ENCODE data around the gene LAMA2.
A peak's percentile ranks its signal among the peaks of the same experiment; 100 is the strongest.

The LAMA2 gene

GRCh38 chr6:128882991-128883611 lies at the start of gene LAMA2:
LAMA2 (plus strand) TSS chr6:128883138; CDS start chr6:128883246, 108 bp downstream.
- DNase-seq (ENCODE audit: low spot score) (peak; percentile 79), FAIRE-seq (peak; percentile 52)

GRCh38 chr6:128836761-128837160 lies 46.2 kb upstream of the LAMA2 start:
- FAIRE-seq (no peak), DNase-seq (ENCODE audit: low spot score) (no peak)

GRCh38 chr6:128841518-128841917 lies 41.4 kb upstream of the LAMA2 start:
- DNase-seq (ENCODE audit: low spot score), result no peak
- no peak for FAIRE-seq

GRCh38 chr6:128844598-128844997 lies 38.3 kb upstream of the LAMA2 start:
- FAIRE-seq (no peak), DNase-seq (ENCODE audit: low spot score) (no peak)

- FAIRE-seq (no peak), DNase-seq (ENCODE audit: low spot score) (no peak)
Observed at GRCh38 chr6:128847431-128848210, 35.3 kb upstream of the LAMA2 start.

- DNase-seq (ENCODE audit: low spot score) (no peak), FAIRE-seq (no peak)
Observed at GRCh38 chr6:128848212-128848935, 34.6 kb upstream of the LAMA2 start.

GRCh38 chr6:128855581-128856085 lies 27.3 kb upstream of the LAMA2 start:
- FAIRE-seq, result no peak
- DNase-seq (ENCODE audit: low spot score), result no peak

GRCh38 chr6:128857806-128858205 lies 25.1 kb upstream of the LAMA2 start:
- FAIRE-seq, result no peak
- DNase-seq (ENCODE audit: low spot score), result no peak

GRCh38 chr6:128860782-128861181 lies 22.2 kb upstream of the LAMA2 start:
- DNase-seq (ENCODE audit: low spot score) (no peak), FAIRE-seq (no peak)

- DNase-seq (ENCODE audit: low spot score) (no peak), FAIRE-seq (no peak)
Observed at GRCh38 chr6:128863983-128864382, 19.0 kb upstream of the LAMA2 start.

- no peak for FAIRE-seq
Observed at GRCh38 chr6:128870746-128871145, 12.2 kb upstream of the LAMA2 start.

GRCh38 chr6:128874863-128875262 lies 8.1 kb upstream of the LAMA2 start:
- DNase-seq (ENCODE audit: low spot score) (no peak), FAIRE-seq (no peak)

More at GRCh38 chr6:128870746-128871145, 12.2 kb upstream of the LAMA2 start:
- no peak for DNase-seq (ENCODE audit: low spot score)

GRCh38 chr6:128882560-128882959 lies 378 bp upstream of the LAMA2 start:
- FAIRE-seq, result no peak
- peak; percentile 32 for DNase-seq (ENCODE audit: low spot score)

- FAIRE-seq, result no peak
- no peak for DNase-seq (ENCODE audit: low spot score)
Observed at GRCh38 chr6:128883906-128884305, 968 bp downstream of the LAMA2 start.

- DNase-seq (ENCODE audit: low spot score) (no peak), FAIRE-seq (no peak)
Observed at GRCh38 chr6:128885381-128885780, 2.4 kb downstream of the LAMA2 start.

- DNase-seq (ENCODE audit: low spot score) (no peak), FAIRE-seq (no peak)
Observed at GRCh38 chr6:128886706-128887105, 3.8 kb downstream of the LAMA2 start.

GRCh38 chr6:128888444-128889175 lies 5.7 kb downstream of the LAMA2 start:
- FAIRE-seq (no peak), DNase-seq (ENCODE audit: low spot score) (no peak)

GRCh38 chr6:128889870-128890269 lies 6.9 kb downstream of the LAMA2 start:
- no peak for FAIRE-seq

GRCh38 chr6:128892079-128892478 lies 9.1 kb downstream of the LAMA2 start:
- DNase-seq (ENCODE audit: low spot score) (no peak), FAIRE-seq (no peak)

More at GRCh38 chr6:128889870-128890269, 6.9 kb downstream of the LAMA2 start:
- no peak for DNase-seq (ENCODE audit: low spot score)

GRCh38 chr6:128899341-128900050 lies 16.6 kb downstream of the LAMA2 start:
- DNase-seq (ENCODE audit: low spot score), result no peak
- FAIRE-seq, result no peak

GRCh38 chr6:128903715-128904114 lies 20.8 kb downstream of the LAMA2 start:
- FAIRE-seq, result no peak

More at GRCh38 chr6:128903715-128904114, 20.8 kb downstream of the LAMA2 start:
- DNase-seq (ENCODE audit: low spot score), result no peak
